Measurements from ENCODE around the gene MYMK.

MYMK gene

GRCh38 chr9:133468374-133468773 lies 56.4 kb downstream of the MYMK start:
- DNase-seq (ENCODE audit: low spot score), result no peak

- DNase-seq (ENCODE audit: low spot score), result no peak
Observed at GRCh38 chr9:133467101-133467500, 57.7 kb downstream of the MYMK start.

GRCh38 chr9:133465984-133466383 lies 58.8 kb downstream of the MYMK start:
- no peak for DNase-seq (ENCODE audit: low spot score)

GRCh38 chr9:133464638-133465037 lies 60.1 kb downstream of the MYMK start:
- no peak for DNase-seq (ENCODE audit: low spot score)
